Measurements from ENCODE around the gene ATR. TPM values are rescaled to one million over a fixed set of nuclear protein-coding genes. Genes with fewer than 3 reads are reported as not detected.
"Not testable (repeated sequence)": the region's sequence is repeated elsewhere in the genome, so short reads cannot be mapped to it uniquely, and the experiment has no call there.

ATR gene
- total RNA-seq, 1 experiment from 2014 or later, result 24.7 TPM

DNA sequence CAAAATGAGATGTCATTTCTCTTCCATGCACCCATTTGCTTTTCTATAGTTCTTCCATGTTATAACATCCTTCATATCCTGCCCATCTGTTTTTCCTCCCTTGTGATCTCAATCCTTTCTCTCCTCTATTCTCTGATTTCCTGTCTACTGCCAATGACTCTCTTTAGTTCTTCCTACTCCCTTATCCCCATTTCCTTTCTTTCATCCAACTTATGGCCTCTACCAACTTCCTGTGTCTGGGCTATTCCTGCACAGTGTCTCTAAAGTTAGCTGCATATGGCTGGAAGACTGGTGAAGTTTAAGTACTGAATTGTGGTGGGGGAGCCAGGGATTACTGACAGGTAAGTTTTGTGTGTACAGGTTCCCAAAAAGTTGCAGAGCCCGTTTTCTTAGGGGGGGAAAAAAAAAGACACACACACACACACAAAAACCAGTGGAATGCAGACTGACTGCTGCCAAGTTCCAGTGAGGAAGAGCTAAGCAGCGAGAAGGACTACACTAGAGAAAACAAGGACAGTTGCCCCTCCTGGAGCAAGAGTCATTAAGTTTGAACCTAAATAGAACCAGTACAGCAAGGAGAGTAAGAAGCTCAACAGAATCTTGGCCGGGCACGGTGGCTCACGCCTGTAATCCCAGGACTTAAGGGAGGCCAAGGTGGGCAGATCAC, 159.5 kb downstream of the ATR start:
- Histone ChIP-seq H3K79me2 (ENCODE audit: insufficient read depth, low read length) (no peaks in the 10 kb centered on the region), H3K9me2 (ENCODE audit: insufficient read depth) (no peaks in the 10 kb centered on the region), H4K20me1 (ENCODE audit: insufficient read depth) (no peaks in the 10 kb centered on the region), H3K36me3 (ENCODE audit: control insufficient read depth in 1 of 2, insufficient read depth in 2 of 2, low read length in 2 of 2) (no peaks in the 10 kb centered on the region; a peak in 1 of 4 replicates), H3K4me1 (ENCODE audit: control insufficient read depth in 1 of 2, insufficient read depth in 2 of 2, low read length in 2 of 2) (no peaks in the 10 kb centered on the region), H3K9ac (ENCODE audit: low read length) (no peak overlapping the region), H3K27me3 (ENCODE audit: insufficient read depth, low read length) (no peaks in the 10 kb centered on the region), H3K4me3 (replicated peaks in 1 of 2; ENCODE audit: low read depth in 1 of 2, low read length in 2 of 2) (no peak overlapping the region), H2AFZ (ENCODE audit: low read depth, low read length, poor library complexity, severe bottlenecking) (no peak overlapping the region), H3K27ac (ENCODE audit: low read depth, low read length) (no peak overlapping the region), H3K9me3 (ENCODE audit: control insufficient read depth in 1 of 2, insufficient read depth in 1 of 2, low read depth in 1 of 2, low read length in 2 of 2) (no peaks in the 10 kb centered on the region), H3K4me2 (ENCODE audit: low read length) (no peak overlapping the region)
- no TSS peak for BruUV-seq (replicated peaks)
- TF ChIP-seq SP1 (IDR thresholded peaks at IDR 0.05; ENCODE audit: low read depth) (no peak), TCF7L2 (IDR thresholded peaks at IDR 0.05; ENCODE audit: borderline replicate concordance, extremely low read depth, insufficient read depth, insufficient read length) (no peak), ZFX (IDR thresholded peaks at IDR 0.05) (no peak), FOSL1 (IDR thresholded peaks at IDR 0.05; ENCODE audit: low read depth) (no peak), POLR2A (IDR thresholded peaks at IDR 0.05; ENCODE audit: borderline replicate concordance, extremely low read depth, insufficient read depth, insufficient read length) (no peak), EZH2phosphoT487 (IDR thresholded peaks at IDR 0.05; ENCODE audit: borderline replicate concordance) (no peak)
- ChIA-PET RAD21 (ENCODE audit: low non-redundant PET in 1 of 2, low total read pairs in 2 of 2, uncharacterized antibody in 2 of 2, unreplicated experiment in 2 of 2) (no interaction called here), CTCF (no interaction called here), POLR2A (no interaction called here)
- DNase-seq (ENCODE audit: low read depth, low spot score) (no peak), ATAC-seq (no peak)
- intact Hi-C loops (cut with micrococcal nuclease), result no loop called here

DNA sequence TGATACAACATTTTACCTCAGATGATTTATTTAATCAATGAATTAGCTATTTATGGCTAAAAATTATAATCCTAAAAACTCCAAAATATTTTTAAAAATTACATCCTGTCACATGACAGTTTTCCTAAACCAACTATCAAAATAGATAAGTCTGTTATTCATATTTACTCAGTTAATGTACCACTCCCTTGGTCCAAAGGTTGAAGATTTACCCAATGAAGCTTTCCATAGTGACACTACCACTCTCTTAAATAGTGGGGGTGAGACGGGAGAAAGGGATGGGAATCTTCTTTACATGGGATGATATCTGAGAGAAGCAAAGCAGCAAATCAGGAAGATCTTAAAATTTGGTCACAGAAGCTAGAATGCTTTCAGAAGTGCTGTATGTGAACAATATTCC, 161.2 kb downstream of the ATR start:
- H3K27ac ChIP-seq (ENCODE audit: low read depth, low read length), result no peak overlapping the region
- no TSS peak for BruUV-seq (replicated peaks)
- CTCF ChIA-PET, result no interaction called here
- no peak for ATAC-seq
- no peak overlapping the region for H2AFZ ChIP-seq (ENCODE audit: low read depth, low read length, poor library complexity, severe bottlenecking)
- intact Hi-C loops (cut with micrococcal nuclease), result no loop called here
- no peaks in the 10 kb centered on the region for H3K9me3 ChIP-seq (ENCODE audit: control insufficient read depth in 1 of 2, insufficient read depth in 1 of 2, low read depth in 1 of 2, low read length in 2 of 2)
- H3K9me2 ChIP-seq (ENCODE audit: insufficient read depth), result no peaks in the 10 kb centered on the region
- H3K4me1 ChIP-seq (ENCODE audit: control insufficient read depth in 1 of 2, insufficient read depth in 2 of 2, low read length in 2 of 2), result no peaks in the 10 kb centered on the region
- no peaks in the 10 kb centered on the region for H3K79me2 ChIP-seq (ENCODE audit: insufficient read depth, low read length)
- no peaks in the 10 kb centered on the region for H3K27me3 ChIP-seq (ENCODE audit: insufficient read depth, low read length)
- no peak for DNase-seq (ENCODE audit: low read depth, low spot score)
- no peak overlapping the region for H3K4me3 ChIP-seq (replicated peaks in 1 of 2; ENCODE audit: low read depth in 1 of 2, low read length in 2 of 2)
- POLR2A ChIA-PET, result no interaction called here
- TF ChIP-seq SRF (IDR thresholded peaks at IDR 0.05; ENCODE audit: low read depth), result no peak
- no peak for TF ChIP-seq POLR2AphosphoS5 (IDR thresholded peaks at IDR 0.05; ENCODE audit: low read depth, low read length)
- no peak for TF ChIP-seq FOSL1 (IDR thresholded peaks at IDR 0.05; ENCODE audit: low read depth)
- no peak for TF ChIP-seq JUND (IDR thresholded peaks at IDR 0.05)
- no peak for TF ChIP-seq SP1 (IDR thresholded peaks at IDR 0.05; ENCODE audit: low read depth)
- TF ChIP-seq SIN3A (IDR thresholded peaks at IDR 0.05; ENCODE audit: low read depth), result no peak
- TF ChIP-seq POLR2A (IDR thresholded peaks at IDR 0.05; ENCODE audit: borderline replicate concordance, extremely low read depth, insufficient read depth, insufficient read length), result no peak
- TF ChIP-seq, protein P1, sequence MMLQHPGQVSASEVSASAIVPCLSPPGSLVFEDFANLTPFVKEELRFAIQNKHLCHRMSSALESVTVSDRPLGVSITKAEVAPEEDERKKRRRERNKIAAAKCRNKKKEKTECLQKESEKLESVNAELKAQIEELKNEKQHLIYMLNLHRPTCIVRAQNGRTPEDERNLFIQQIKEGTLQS (IDR thresholded peaks at IDR 0.05), result no peak
- no peak for TF ChIP-seq CEBPB (IDR thresholded peaks at IDR 0.05; ENCODE audit: low read depth)
- TF ChIP-seq ELF1 (IDR thresholded peaks at IDR 0.05; ENCODE audit: borderline replicate concordance, low read depth), result no peak
- H3K9ac ChIP-seq (ENCODE audit: low read length), result no peak overlapping the region
- H3K36me3 ChIP-seq (ENCODE audit: control insufficient read depth in 1 of 2, insufficient read depth in 2 of 2, low read length in 2 of 2), result peaks cover 0 to 2% of the 10 kb centered on the region in 2 experiments; a peak in 1 of 4 replicates
- RAD21 ChIA-PET (ENCODE audit: low non-redundant PET in 1 of 2, low total read pairs in 2 of 2, uncharacterized antibody in 2 of 2, unreplicated experiment in 2 of 2), result no interaction called here
- no peaks in the 10 kb centered on the region for H4K20me1 ChIP-seq (ENCODE audit: insufficient read depth)
- no peak overlapping the region for H3K4me2 ChIP-seq (ENCODE audit: low read length)

DNA sequence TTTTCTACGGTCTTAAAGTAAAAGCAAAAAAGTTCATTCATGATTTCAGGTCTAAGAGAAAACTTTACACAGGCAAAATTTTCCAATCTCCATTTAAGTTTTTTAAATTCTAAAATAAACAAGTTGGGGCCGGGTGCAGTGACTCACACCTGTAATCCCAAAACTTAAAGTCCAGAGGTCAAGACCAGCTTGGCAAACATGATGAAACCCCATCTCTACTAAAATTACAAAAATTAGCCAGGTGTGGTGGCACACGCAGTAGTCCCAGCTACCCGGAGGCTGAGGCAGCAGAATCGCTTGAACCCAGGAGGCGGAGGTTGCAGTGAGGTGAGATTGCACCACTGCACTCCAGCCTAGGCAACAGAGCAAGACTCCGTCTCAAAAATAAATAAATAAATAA, 178.0 kb downstream of the ATR start:
- H3K27ac ChIP-seq (ENCODE audit: low read depth, low read length); H3K4me3 ChIP-seq (replicated peaks in 1 of 2; ENCODE audit: low read depth in 1 of 2, low read length in 2 of 2); H4K20me1 ChIP-seq (ENCODE audit: insufficient read depth); H3K4me2 ChIP-seq (ENCODE audit: low read length); H3K9ac ChIP-seq (ENCODE audit: low read length); DNase-seq (ENCODE audit: low read depth, low spot score); H3K9me2 ChIP-seq (ENCODE audit: insufficient read depth); H3K79me2 ChIP-seq (ENCODE audit: insufficient read depth, low read length); BruUV-seq (replicated peaks); intact Hi-C loops (cut with micrococcal nuclease); H3K4me1 ChIP-seq (ENCODE audit: control insufficient read depth in 1 of 2, insufficient read depth in 2 of 2, low read length in 2 of 2); CTCF ChIA-PET; H3K27me3 ChIP-seq (ENCODE audit: insufficient read depth, low read length); RAD21 ChIA-PET (ENCODE audit: low non-redundant PET in 1 of 2, low total read pairs in 2 of 2, uncharacterized antibody in 2 of 2, unreplicated experiment in 2 of 2); H3K9me3 ChIP-seq (ENCODE audit: control insufficient read depth in 1 of 2, insufficient read depth in 1 of 2, low read depth in 1 of 2, low read length in 2 of 2); POLR2A ChIA-PET; ATAC-seq; H2AFZ ChIP-seq (ENCODE audit: low read depth, low read length, poor library complexity, severe bottlenecking): not testable (repeated sequence)
- peaks cover 0 to 18% of the 10 kb centered on the region in 2 experiments for H3K36me3 ChIP-seq (ENCODE audit: control insufficient read depth in 1 of 2, insufficient read depth in 2 of 2, low read length in 2 of 2)

Data from HCT116 (cell line).